H9 (cell line): ENCODE measurements around the gene SZT2. TPM values are rescaled to one million over a fixed set of nuclear protein-coding genes. Genes with fewer than 3 reads are reported as not detected.

Source experiments
- DNase-seq: peaks from one replicate; pipeline ENCODE4 v3.0.0-alpha.2; 2017
- H2AFZ ChIP-seq: one replicate; pipeline ENCODE4 v1.6.1; 2013; ENCODE audit warnings: mild to moderate bottlenecking, low read length, control low read depth, moderate library complexity
- H2AK5ac ChIP-seq: 2 replicates; pipeline ENCODE4 v1.6.1; 2013; ENCODE audit warnings: low read length, control low read depth, mixed read lengths; ENCODE audit not compliant: insufficient read length
- H2BK120ac ChIP-seq: one replicate; pipeline ENCODE4 v1.6.1; 2013; ENCODE audit warnings: low read depth, mild to moderate bottlenecking, low read length, control low read depth, inconsistent platforms; ENCODE audit not compliant: poor library complexity, severe bottlenecking
- H2BK12ac ChIP-seq: 2 replicates; pipeline ENCODE4 v1.6.1; 2013; ENCODE audit warnings: low read length, control low read depth, mixed read lengths, low read depth; ENCODE audit not compliant: insufficient read length
- H2BK15ac ChIP-seq: 2 replicates; pipeline ENCODE4 v1.6.1; 2013; ENCODE audit warnings: low read depth, low read length, control low read depth
- H2BK20ac ChIP-seq: one replicate; pipeline ENCODE4 v1.6.1; 2013; ENCODE audit warnings: low read depth, mild to moderate bottlenecking, low read length, control low read depth, inconsistent platforms; ENCODE audit not compliant: poor library complexity, severe bottlenecking
- H2BK5ac ChIP-seq: 2 replicates; pipeline ENCODE4 v1.6.1; 2013; ENCODE audit warnings: low read length, control low read depth, mixed read lengths; ENCODE audit not compliant: insufficient read length
- H3K14ac ChIP-seq: 2 replicates; pipeline ENCODE4 v1.6.1; 2013; ENCODE audit warnings: low read length, control low read depth; ENCODE audit not compliant: insufficient read depth
- H3K18ac ChIP-seq: 2 replicates; pipeline ENCODE4 v1.6.1; 2013; ENCODE audit warnings: low read depth, mild to moderate bottlenecking, mixed read lengths, low read length, control low read depth; ENCODE audit not compliant: insufficient read length
- H3K23ac ChIP-seq: 2 replicates; pipeline ENCODE4 v1.6.1; 2013; ENCODE audit warnings: low read length, control low read depth, mixed read lengths, low read depth; ENCODE audit not compliant: insufficient read length
- H3K23me2 ChIP-seq: 2 replicates; pipeline ENCODE4 v1.6.1; 2013; ENCODE audit warnings: low read depth, mild to moderate bottlenecking, mixed read lengths, low read length, control low read depth; ENCODE audit not compliant: insufficient read length, poor library complexity, severe bottlenecking
- H3K27ac ChIP-seq: 2 replicates; pipeline ENCODE4 v1.5.1; 2013; ENCODE audit warnings: low read length, control low read depth, mixed read lengths, low read depth; ENCODE audit not compliant: insufficient read length
- H3K27me3 ChIP-seq: 2 replicates; pipeline ENCODE4 v1.6.1; 2013; ENCODE audit warnings: low read length, control low read depth, inconsistent platforms; ENCODE audit not compliant: insufficient read depth
- H3K4ac ChIP-seq: 2 replicates; pipeline ENCODE4 v1.6.1; 2013; ENCODE audit warnings: low read depth, mild to moderate bottlenecking, control low read depth, inconsistent platforms, low read length, moderate library complexity
- H3K4me1 ChIP-seq: 2 replicates; pipeline ENCODE4 v1.6.1; 2013; ENCODE audit warnings: low read length, control low read depth, inconsistent platforms; ENCODE audit not compliant: insufficient read depth
- H3K4me2 ChIP-seq: 2 replicates; pipeline ENCODE4 v1.6.1; 2013; ENCODE audit warnings: low read length, control low read depth, mixed read lengths; ENCODE audit not compliant: insufficient read length, insufficient read depth
- H3K56ac ChIP-seq: 2 replicates; pipeline ENCODE4 v1.6.1; 2013; ENCODE audit warnings: low read depth, mild to moderate bottlenecking, mixed read lengths, low read length, control low read depth; ENCODE audit not compliant: insufficient read length
- H3K79me1 ChIP-seq: 2 replicates; pipeline ENCODE4 v1.6.1; 2013; ENCODE audit warnings: low read depth, mild to moderate bottlenecking, moderate library complexity, low read length, control low read depth, inconsistent platforms; ENCODE audit not compliant: insufficient read depth, poor library complexity, severe bottlenecking
- H3K79me2 ChIP-seq: 2 replicates; pipeline ENCODE4 v1.6.1; 2013; ENCODE audit warnings: low read length, control low read depth, inconsistent platforms; ENCODE audit not compliant: insufficient read depth
- H3K9ac ChIP-seq: 2 replicates; pipeline ENCODE4 v1.6.1; 2013; ENCODE audit warnings: low read length, control low read depth, mixed read lengths; ENCODE audit not compliant: insufficient read length; ENCODE audit errors: extremely low read depth
- H3K9me3 ChIP-seq: one replicate; pipeline ENCODE4 v1.6.1; 2013; ENCODE audit warnings: low read depth, low read length, inconsistent platforms; ENCODE audit not compliant: control insufficient read depth
- H3T11ph ChIP-seq: one replicate; pipeline ENCODE4 v1.6.1; 2013; ENCODE audit warnings: mild to moderate bottlenecking, low read length, control low read depth, inconsistent platforms
- H4K20me1 ChIP-seq: one replicate; pipeline ENCODE4 v1.6.1; 2013; ENCODE audit not compliant: control insufficient read depth, insufficient read length, insufficient read depth
- H4K5ac ChIP-seq: 2 replicates; pipeline ENCODE4 v1.6.1; 2013; ENCODE audit warnings: low read depth, mild to moderate bottlenecking, mixed read lengths, low read length, control low read depth; ENCODE audit not compliant: insufficient read length
- H4K8ac ChIP-seq: replicated peaks from 2 replicates; pipeline ENCODE4 v1.6.1; 2013; ENCODE audit warnings: low read length, control low read depth, mixed read lengths, low read depth; ENCODE audit not compliant: insufficient read length
- H4K91ac ChIP-seq: 2 replicates; pipeline ENCODE4 v1.6.1; 2013; ENCODE audit warnings: low read depth, mild to moderate bottlenecking, moderate library complexity, mixed read lengths, low read length, control low read depth; ENCODE audit not compliant: insufficient read length
- H3K27ac Mint-ChIP-seq, 3 experiments: 2 replicates in 2 of 3; 3 replicates in 1 of 3; pipeline ENCODE4 v1.8.0; 2020 to 2021; ENCODE audit warnings: mixed read lengths in 3 of 3, mild to moderate bottlenecking in 1 of 3, moderate library complexity in 1 of 3
- H3K27me3 Mint-ChIP-seq: 2 replicates; pipeline ENCODE4 v1.8.0; 2021; ENCODE audit warnings: low read depth, mild to moderate bottlenecking, moderate library complexity, mixed read lengths
- H3K36me3 Mint-ChIP-seq, 3 experiments: 2 replicates in 2 of 3; 3 replicates in 1 of 3; pipeline ENCODE4 v1.8.0; 2020 to 2021; ENCODE audit warnings: low read depth in 3 of 3, mixed read lengths in 3 of 3; ENCODE audit not compliant: insufficient read depth in 1 of 3
- H3K4me1 Mint-ChIP-seq, 2 experiments: 2 replicates each; pipeline ENCODE4 v1.8.0; 2020; ENCODE audit warnings: mixed read lengths in 2 of 2
- H3K4me3 Mint-ChIP-seq, 2 experiments: 2 replicates in 1 of 2; 3 replicates in 1 of 2; pipeline ENCODE4 v1.8.0; 2020 to 2021; ENCODE audit warnings: mild to moderate bottlenecking in 2 of 2, mixed read lengths in 2 of 2, moderate library complexity in 1 of 2
- H3K9me3 Mint-ChIP-seq, 2 experiments: 2 replicates in 1 of 2; 3 replicates in 1 of 2; pipeline ENCODE4 v1.8.0; 2020; ENCODE audit warnings: mild to moderate bottlenecking in 2 of 2, mixed read lengths in 2 of 2, moderate library complexity in 1 of 2
- CTCF ChIP-seq: fragments of 200-600 bp; sonication (generic); conservative IDR thresholded peaks from 3 replicates; pipeline ENCODE4 v1.8.0; 2021; ENCODE audit warnings: antibody characterized with exemption, mild to moderate bottlenecking
- WGBS: extraction: QIAGEN DNeasy Blood & Tissue Kit; methylation state at CpG from one replicate; pipeline ENCODE4 v1.1.7; 2013; ENCODE audit warnings: missing lambda C conversion rate, low lambda C conversion rate, mixed read lengths; ENCODE audit not compliant: insufficient read length; ENCODE audit errors: extremely low coverage; 5-methylcytosine and 5-hydroxymethylcytosine counted together
- total RNA-seq: library from RNA; stranded (reverse); gene quantifications from 2 replicates; pipeline ENCODE4 v1.2.1, GENCODE V29; 2021

The SZT2 gene
- total RNA-seq, 1 experiment from 2014 or later: 16.8 TPM

- Histone ChIP-seq H3K27ac (no peak overlapping the region), H2AFZ (no peak overlapping the region), H3K79me2 (no peaks in the 10 kb centered on the region), H3K79me1 (no peaks in the 10 kb centered on the region), H3K56ac (no peak overlapping the region), H3K4me1 (no peaks in the 10 kb centered on the region), H4K91ac (no peak overlapping the region), H3K27me3 (no peaks in the 10 kb centered on the region), H3K23me2 (no peaks in the 10 kb centered on the region), H2BK120ac (no peak overlapping the region), H3K23ac (no peak overlapping the region), H2AK5ac (no peak overlapping the region), H3K9me3 (no peaks in the 10 kb centered on the region), H2BK12ac (no peak overlapping the region), H4K8ac (no peak overlapping the region), H3T11ph (no peak overlapping the region), H4K5ac (no peak overlapping the region), H4K20me1 (no peaks in the 10 kb centered on the region), H3K4me2 (no peak overlapping the region), H3K18ac (no peak overlapping the region), H3K4ac (no peak overlapping the region), H2BK20ac (no peak overlapping the region), H2BK15ac (no peak overlapping the region), H2BK5ac (no peak overlapping the region), H3K9ac (no peak overlapping the region), H3K14ac (no peak overlapping the region)
- WGBS: no CpG with 5 or more reads among the region's 15 CpGs
- no peaks in the 10 kb centered on the region for H3K27me3 Mint-ChIP-seq
- H3K4me1 Mint-ChIP-seq: peaks cover 0 to 4% of the 10 kb centered on the region in 2 experiments; a peak in 2 of 4 replicates
- peak; percentile 19 for DNase-seq
- H3K4me3 Mint-ChIP-seq: no peak overlapping the region
- no peaks in the 10 kb centered on the region for H3K9me3 Mint-ChIP-seq
- peaks cover 4 to 48% (median 32%) of the 10 kb centered on the region in 3 experiments; a peak in 6 of 7 replicates for H3K36me3 Mint-ChIP-seq
- TF ChIP-seq CTCF: no peak
- H3K27ac Mint-ChIP-seq: peak overlapping the region in 1 of 3 experiments; percentile 75; a peak in 2 of 7 replicates
Observed at GRCh38 chr1:43441166-43441893, 51.6 kb downstream of the SZT2 start.
